ENCODE data around the gene UPP1.

Gene UPP1

DNA sequence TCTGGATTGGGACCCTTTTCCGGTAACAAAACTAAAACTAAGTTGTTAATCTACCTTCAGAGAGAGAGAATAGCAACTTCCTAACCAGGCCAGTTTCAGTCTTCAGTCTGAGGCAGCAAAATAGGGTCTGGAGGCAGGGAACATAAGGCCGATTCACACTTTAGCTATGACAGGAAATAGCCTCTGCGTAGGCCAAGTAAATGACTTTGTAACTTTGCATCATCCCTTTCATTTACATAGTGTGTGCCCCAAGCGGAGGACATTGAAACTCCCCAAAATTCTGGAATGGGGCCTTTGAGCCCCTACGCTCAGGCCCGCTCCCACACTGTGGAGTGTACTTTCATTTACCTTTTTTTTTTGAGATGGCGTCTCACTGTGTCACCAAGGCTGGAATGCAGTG is 1.7 kb upstream of the UPP1 start:
- DNase-seq: no peak

DNA sequence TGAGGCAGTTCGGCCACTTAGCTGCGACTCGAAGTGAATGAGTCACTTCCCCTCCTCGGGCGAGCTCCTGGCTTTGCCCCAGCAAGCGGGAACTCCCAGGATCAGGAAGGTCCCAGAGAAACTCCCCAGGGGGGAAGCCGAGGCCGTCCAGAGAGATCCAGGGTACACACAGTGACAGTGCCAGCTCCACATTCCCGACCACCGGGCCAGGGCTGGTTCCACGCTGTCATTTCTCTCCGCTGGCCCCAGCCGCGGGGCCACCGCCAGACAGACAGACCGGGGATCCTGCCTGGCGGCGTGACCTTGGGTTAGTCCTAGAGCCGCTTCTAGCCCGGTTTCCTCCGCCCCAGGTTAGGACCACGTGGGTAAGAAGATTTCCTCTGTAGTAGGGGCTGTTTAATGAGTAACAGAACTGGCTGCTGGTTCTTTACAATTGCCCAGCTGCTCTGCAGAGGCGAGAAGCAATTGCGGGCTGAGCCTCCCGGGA is 463 bp upstream of the UPP1 start:
- no peak for DNase-seq

DNA sequence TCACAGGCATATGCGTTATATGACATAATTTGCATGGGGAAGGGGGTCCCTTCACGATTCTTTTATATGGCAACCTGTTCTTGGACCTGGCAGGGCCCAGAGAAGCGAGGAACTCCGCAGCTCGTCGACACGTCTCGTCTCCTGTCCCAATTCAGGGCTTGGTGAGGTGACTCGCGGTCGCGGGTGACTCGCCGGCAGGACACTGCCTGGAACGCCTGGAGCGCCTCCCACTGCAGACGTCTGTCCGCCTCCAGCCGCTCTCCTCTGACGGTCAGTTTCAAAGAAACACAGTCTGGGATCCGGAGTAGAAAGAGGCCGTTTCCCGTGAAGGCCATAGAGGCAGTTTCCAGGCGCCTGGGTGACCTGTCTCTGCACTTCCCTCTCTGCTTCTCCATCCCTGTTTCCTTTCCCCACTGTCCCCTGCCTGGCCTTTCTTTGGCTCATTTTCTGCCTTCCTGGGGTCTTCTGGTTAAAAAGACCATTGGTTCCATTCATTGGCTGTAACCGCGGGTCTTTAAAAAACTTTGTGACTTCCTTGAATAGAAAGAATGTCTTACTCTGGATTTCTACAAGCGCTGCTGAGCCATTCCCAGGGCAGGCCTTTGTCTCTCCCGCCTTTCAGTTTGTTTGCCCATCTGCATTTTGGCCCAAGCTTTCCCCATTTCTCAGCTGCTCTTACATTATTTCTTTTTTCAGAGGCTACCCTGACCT is 1.2 kb downstream of the UPP1 start:
- DNase-seq: no peak

DNA sequence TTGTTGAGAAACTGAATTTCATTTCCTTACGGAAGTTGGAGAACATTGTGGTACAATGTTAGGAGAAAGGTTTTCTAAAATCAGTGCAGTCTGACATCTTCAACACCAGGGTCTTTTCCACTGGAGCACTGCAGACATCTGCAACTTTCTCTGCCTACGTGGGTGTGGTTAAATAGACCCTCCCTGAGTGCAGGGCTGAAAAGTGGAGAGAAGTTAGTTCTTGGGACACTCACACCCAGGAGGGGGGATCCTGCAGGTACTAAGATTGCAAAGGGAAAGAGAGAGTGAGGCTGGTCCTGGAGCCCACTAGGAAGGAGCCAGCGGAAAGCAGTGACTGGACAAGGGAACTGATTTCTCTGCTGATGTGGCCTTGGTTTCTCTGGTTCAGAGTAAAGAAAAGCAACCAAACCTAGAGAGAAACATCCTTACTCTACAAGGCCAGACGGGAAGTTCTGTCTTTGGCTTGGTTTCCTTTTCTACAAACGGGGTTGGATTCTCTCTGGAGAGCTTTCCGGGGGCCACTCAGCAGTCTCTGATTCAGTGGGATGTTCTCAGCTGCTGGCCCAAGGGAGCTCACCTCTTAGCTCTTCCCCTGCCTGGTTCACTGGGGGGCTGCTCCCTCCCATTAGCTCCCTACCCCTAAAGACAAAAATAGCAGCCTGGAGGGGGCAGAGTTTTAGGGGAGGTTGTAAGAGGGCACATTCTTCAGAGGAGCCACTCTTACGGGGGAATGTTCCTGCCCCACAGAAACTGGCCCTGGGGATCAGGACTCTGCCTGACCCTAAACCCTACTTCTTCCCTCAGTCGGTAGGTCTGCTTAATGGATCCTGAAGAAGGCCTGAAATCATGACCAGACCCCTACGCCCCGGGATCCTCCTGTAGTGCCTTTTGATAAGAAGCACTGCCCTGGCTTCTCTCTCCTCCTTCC is 2.7 kb downstream of the UPP1 start:
- DNase-seq: no peak

DNA sequence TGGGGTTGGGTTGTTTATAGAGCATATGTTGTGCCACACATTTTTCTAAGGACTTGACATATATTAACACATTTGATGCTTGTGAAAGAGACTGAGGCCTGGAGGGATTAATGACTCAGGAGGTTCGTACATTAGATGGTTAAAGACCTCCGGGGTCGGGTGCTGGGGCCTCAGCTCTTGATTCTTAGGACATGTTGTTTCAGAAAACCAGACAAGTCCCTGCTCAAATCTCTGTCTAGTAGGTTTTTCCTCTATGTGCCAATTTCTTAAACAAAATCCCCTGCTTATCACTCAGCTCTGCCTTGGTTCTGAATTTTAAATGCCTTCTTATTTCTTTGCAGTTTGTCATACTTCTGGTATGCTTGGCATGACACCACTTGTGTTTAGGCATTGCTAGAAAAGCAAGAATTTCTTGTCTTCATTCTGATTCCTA is 5.8 kb downstream of the UPP1 start:
- DNase-seq: no peak

DNA sequence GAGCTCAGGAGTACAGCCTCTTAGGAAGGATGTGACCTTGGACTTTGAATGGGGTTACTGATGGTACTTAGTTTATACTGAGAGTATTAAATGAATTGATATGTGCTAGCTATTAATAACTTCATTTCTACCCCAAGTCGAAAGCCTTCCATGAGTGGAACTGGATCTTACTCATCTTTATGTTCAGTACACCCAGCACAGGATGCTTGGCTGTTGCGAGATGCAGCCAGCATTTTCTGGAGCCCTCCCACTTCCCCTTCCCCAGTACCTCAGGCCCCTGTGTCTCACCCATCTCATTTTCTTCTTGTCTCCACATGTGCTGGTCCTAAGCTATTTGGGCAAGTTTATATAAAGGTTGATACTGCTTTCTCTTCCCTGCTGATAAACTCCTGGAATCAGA is 7.2 kb downstream of the UPP1 start:
- DNase-seq: no peak

DNA sequence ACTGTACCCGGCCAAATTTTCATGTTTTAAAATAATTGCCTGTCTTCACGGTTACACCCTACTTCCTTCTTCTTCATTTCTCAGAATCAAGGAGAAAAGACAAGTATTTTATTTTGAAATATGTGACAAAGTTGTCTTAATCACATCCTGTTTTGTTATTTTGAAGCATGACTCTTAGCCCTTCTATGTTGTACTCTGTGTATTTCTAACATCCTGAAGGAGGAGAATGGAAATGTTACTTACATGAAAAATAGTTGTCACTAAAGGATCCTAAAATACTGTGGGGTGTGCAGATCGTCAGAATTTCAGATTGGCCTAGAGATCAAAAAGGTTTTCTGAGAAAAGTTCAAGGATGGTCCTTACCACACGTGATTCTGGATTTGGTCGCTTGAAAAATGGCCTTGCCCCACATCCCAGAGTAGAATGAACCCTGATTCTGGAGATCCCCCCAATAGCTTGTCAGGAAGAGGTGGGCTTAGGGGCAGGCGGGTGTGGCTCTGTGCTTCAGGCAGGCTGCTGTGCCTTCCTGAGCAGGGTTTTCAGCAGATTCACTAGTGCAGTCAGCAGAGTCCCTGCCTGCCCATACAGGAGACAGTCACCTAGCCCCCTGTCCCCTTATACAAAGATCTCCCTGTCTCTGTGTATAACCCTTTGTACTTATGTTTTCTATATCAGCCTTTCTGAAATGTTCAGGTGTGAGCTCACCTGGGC is 8.6 kb downstream of the UPP1 start:
- DNase-seq: no peak

DNA sequence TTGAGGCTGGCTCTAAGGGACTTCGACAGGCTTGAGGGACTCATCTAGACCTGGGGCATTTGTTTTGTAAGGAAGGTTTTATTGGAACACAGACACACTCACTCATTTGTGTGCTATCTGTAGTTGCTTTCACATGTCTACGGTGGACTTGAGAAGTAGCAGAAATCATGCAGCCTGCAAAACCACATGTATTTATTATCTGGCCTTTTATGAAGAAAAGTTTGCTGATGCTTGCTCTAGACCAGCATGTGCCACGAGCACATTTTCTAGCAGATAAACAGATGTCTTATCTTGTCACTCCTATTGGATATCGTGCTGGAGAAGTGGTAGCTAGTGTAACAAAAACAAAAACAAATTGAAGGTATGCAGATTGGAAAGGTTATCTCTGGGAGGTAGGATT is 9.8 kb downstream of the UPP1 start:
- DNase-seq: no peak

DNA sequence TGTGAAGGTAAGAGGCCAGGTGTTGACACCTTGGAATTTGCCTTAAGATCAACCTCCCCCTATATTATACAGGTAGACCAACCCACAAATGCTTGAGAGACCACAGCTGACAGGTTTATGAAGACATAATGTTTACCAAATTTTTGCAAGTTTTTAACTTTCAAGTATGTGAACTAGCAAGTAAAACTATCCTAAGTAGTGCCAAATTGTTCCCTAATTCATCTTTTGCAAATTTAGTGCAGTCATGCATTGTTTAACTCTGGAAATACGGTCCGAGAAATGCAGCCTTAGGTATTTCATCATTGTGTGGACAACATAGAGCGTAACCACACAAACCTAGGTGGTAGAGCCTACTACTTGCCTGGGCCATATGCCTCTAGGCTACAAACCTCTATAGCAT is 10.7 kb downstream of the UPP1 start:
- DNase-seq: no peak

DNA sequence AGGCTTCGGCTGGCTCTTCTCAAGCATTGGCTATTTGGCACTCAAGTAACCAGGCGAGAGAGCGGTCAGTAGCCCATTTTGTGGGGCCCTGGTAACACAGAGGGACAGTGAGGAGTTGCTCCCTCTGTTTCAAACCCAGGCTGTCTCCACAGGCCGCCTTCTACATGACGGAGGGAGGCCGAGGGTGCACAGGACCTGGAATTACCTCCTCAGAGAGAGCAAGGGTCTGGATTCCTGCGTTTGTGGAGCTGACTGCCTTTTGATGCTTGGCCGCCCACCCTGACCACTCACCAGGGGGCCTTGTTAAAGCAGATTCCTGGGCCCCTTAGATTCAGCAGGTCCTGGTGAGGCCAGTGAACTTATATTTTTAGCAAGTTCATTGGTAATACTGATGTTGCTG is 12.3 kb downstream of the UPP1 start:
- DNase-seq: no peak

DNA sequence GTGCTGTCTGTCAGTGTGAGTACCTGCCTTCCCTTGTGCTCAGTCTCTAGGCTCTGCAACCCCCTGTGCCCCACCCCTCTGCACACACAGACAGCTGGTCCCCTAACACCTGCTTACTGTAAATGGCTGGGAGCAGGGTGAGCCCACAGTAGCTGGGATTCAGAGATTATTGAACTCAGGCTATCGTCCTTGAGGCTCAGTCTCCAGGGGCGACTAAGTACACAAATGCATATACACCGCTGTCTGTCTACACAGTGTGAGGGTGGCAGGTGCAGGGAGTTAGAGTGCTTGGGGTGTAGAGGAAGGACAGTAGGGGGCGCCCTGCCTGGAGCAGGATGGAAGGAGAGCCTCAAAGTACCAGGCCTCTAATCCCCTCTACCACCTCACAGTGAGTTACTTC is 12.9 kb downstream of the UPP1 start:
- no peak for DNase-seq

DNA sequence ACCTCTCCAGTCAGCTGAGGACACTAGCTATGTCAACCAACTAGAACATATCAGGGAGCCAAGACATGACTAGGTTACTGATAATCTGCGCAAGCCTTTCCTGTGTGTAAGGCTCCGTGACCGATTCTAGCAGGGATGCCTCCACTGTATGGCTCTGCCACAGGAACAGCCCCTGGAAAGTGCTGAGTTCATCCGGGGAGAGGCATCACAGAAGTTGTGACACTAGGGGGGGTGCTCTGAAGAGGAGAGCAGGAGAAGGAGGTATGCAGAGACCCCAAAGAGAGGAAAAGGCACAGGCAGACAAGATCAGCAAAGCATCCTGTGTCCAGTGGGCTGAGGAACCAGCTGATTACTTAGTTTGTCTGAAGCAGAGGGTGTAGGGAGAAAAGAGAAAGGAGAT is 13.5 kb downstream of the UPP1 start:
- DNase-seq: no peak

DNA sequence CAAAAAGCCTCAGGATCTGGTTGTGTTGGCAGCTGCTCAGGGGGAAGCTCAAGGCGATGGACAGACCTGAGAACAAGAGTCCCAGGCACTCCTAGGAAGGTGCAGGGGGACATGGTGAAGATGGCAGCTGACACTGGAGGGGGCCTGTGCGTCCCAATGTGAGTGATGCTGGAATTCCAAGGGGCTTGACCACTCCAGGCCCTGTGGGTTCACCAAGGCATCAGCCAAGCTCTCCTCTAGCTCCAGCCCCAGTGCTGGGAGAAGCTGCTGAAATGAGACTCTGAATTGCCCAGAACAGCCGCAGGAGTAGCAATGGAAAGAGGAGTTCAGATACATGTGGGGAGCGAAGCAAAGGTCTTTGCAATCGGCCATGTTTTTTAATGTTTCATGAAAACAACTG is 16.0 kb downstream of the UPP1 start:
- no peak for DNase-seq

DNA sequence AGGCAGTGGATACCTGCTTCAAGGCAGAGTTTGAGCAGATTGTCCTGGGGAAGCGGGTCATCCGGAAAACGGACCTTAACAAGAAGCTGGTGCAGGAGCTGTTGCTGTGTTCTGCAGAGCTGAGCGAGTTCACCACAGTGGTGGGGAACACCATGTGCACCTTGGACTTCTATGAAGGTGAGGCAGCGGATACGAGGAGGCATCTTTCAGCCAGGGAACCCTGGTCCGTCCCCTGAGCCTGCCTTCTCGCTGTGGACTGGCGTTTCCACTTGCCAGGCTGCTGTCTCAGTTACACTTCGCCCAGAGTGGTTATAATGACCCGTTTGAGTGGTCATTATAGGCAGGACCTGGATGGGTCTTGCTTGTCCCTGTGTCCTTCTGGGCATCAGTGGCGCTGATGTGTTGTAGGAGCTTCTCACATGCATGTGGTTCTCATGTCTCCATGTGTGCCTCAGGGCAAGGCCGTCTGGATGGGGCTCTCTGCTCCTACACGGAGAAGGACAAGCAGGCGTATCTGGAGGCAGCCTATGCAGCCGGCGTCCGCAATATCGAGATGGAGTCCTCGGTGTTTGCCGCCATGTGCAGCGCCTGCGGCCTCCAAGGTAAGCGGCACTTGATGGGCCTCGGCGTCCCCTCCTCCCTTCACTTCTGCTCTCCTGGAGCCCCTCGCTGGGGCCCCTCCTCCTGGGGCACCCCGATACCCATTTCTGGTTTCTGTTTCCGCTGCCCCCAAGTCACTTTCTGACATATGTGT is 18.0 kb downstream of the UPP1 start:
- no peak for DNase-seq

DNA sequence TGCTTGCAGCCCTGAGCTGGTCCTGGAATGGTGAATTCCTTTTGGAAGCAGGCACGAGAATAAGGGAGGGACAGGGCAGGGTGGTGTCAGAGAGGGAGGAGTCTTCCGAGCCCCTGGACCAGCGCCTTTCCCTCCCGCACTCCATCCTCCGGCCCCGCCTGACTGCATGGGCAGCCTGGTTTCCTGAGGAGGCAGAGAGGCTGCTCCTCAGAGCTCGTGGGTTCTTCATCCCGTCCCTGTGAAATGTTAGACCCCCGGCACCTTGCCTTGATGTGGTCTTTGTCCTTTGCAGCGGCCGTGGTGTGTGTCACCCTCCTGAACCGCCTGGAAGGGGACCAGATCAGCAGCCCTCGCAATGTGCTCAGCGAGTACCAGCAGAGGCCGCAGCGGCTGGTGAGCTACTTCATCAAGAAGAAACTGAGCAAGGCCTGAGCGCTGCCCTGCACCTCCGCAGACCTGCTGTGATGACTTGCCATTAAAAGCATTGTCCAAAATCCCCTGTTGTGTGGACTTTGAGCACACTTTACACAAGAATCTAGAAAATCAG is 18.9 kb downstream of the UPP1 start:
- no peak for DNase-seq

DNA sequence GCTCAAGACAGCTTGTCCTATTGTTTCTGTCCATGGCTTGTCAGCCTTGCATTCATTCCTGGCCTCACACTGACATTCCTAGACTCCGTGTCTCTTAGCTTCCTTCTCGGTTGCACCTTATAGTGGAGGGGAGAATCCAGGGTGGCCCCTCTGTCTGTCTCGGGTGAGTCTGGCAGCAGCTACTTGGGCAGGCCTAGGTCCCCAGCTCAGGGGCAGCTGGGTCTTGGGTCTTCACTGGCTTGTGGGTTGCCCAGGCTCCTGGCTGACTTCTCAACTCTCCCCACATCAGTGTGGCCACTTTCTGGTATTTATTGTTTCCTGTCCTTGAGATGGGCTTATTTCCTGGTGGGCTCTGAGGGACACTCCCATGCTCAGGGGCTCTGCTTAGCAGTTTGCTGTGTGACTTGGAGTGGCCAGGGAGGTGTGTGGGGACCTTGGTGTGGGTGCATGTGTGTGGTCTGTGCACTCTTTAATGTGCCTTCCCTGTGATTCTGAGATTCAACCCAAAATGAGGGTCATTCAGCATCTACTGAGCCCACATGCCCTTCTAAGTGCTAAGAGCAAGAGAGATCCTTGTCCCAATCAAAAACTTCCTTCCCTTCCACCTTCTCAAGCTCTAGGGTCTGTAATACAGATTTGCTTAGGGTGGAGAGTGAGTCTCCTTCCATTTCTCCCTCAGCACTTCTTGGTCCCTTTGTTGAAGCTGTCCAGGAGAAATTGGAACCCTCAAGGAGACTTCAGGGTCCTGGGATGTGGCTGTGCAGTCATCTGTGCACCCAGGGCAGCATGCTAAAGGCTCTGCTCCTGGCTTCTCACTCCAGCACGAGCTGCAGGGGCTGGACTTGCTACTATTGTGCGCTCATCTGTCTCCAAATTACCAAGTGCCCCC is 20.1 kb downstream of the UPP1 start:
- DNase-seq: no peak

DNA sequence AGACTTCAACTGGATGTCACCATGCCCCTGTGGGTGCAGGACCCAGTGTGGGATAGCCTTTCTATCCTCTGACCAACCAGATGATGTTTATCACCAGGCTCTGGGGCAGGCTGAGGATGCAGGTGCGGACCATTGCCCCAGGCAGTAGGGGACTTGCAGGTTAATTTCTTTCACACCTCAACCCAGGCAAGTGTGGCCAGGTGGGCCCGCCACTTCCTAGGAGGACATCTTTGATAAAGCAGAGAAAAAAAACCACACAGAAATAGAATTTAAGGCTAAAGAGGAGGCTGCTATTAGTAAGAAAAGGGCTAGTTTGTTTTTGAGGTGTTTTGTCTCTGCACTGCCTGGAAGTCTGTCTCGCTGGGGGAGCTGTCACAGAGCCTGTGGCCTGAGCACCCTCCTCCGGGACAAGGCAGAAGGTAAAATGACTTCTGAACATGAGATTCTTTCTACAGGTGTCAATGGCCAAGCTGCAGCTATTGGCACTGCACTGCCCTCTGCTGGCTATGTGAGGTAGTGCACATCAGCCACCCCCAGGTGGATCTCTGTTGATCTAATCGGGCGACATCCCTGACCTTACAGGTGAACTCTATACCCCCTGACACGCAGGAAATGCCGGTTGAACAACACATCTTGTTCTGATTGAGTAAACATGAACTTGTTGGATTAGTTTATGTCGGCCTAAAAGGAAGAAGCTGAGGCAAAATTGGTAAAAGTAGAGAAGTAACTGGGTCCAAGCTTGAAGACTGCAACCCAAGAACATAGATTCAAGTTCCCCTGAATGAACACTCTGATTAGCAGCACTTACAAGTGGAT is 21.0 kb downstream of the UPP1 start:
- no peak for DNase-seq

DNA sequence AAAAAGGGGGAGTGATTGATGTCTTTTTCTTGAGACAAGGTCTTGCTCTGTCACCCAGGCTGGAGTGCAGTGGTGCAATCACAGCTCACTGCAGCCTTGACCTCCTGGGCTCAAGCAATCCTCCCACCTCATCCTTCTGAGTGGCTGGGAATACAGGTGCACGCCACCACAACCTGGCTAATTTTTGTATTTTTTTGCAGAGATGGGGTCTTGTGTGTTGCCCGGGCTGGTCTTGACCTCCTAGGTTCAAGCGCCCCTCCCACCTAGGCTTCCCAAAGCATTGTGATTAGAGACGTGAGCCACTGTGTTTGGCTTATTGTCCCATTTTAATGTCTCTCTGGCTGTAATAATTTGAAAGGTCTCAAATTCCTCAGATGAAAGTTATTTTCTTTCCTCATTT is 21.8 kb downstream of the UPP1 start:
- DNase-seq: no peak

DNA sequence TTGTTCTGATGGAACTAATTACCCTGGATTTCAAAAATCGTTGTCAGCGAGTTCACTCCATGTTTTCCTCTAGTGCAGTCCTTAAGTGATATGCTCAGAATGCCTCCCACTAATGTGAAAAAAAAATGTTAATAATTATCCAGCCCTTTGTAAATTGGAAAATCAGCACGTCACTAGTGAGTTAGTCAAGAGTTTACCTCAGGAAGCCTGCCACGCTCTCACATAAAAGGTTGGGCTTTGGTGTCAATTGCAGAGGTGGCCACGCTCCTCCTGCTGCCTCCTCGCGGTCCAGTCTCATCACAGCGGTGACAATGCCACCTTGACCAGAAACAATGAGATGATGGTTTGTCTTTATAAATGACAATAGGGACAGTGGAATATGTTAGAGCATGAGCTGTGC is 22.5 kb downstream of the UPP1 start:
- DNase-seq: no peak

DNA sequence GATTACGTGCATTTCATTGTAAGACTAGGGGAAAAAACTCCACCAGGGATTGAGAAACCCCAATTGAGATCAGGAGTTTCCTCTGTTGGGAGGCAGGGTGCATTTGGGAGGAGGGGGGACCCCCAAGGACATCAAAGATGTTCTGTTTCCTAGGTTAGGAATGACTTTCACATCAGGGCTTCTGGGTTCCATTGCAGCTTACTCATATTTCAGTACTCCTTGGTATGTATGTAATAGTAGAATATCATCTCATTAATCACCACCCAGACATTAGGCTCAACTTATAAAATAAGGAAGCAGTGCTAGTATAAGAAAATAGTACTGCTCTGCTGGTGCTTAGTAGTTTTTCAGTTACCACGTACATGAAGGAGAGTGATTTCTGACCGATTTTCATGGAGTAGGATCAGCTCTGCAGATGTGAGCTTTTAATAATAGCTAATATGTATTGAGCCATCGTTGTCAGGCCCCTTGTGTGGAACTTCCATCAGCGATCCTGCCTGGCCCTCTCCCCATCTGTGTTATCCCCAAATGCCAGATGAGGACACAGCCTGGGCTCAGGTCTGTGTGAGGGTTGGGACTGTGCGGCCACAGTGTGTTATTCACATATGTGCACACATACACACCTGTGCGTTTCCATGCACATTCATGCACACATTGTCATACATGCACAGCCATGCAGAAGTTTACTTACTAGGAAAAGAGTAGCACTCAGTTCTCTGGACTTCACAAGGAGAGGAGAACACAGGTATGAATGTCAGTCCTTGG is 23.5 kb downstream of the UPP1 start:
- no peak for DNase-seq
